Ramos (cell line): Measurements from ENCODE around the gene TOR4A.

Experiments used
- in situ Hi-C: fragments of 300-500 bp; cut with MboI; formaldehyde crosslinking; loops from one replicate; pipeline ENCODE4 v1.14.3; 2022; ENCODE audit warnings: low sequenced_read_pairs; ENCODE audit not compliant: unreplicated experiment

The TOR4A gene

DNA sequence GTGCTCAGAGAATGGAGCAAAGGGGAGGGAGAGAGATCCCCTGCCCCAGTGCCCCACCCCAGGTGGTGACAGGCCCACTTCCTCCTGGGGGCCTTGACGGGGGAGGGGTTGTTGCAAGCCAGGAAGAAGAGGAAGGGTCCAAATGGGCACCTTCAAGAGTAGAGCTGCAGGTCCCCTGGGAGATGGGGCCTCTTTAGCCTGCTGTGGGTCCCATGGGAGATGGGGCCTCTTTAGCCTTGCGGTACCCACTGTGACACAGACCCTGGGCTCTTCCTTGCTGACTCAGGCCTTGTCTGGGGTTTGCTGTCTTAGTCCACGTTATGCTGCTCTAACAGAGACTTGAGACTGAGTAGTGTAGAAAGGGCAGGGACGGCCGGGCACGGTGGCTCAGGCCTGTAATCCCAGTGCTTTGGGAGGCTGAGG lies 9.6 kb upstream of the TOR4A start:
- in situ Hi-C loops: no loop called here

DNA sequence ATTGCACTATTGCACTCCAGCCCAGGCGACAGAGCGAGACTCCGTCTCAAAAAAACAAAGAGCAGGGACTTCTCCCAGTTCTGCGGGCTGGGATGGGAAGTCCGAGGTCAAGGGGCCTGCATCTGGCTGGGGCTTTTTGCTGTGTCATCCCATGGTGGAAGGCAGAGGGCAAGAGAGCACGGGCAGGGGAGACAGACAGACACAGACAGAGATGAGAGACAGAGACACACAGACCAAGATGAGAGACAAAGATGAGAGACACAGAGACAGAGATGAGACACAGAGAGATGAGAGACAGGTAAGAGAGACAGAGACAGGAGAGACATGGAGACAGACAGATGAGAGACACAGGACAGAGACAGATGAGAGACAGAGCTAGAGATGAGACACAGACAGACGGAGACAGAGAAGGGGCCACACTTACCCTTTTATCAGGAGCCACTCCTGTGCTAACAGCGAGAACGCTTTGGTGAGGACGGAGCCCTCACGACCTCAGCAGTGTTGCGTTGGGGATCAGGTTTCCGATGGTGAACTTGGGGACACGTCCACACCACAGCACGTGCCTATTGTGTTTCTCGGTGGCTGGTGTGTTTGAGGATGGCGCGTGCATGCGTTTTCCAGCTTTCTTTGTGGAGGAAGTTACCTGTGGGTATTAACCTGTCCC lies 8.9 kb upstream of the TOR4A start:
- in situ Hi-C loops: no loop called here

DNA sequence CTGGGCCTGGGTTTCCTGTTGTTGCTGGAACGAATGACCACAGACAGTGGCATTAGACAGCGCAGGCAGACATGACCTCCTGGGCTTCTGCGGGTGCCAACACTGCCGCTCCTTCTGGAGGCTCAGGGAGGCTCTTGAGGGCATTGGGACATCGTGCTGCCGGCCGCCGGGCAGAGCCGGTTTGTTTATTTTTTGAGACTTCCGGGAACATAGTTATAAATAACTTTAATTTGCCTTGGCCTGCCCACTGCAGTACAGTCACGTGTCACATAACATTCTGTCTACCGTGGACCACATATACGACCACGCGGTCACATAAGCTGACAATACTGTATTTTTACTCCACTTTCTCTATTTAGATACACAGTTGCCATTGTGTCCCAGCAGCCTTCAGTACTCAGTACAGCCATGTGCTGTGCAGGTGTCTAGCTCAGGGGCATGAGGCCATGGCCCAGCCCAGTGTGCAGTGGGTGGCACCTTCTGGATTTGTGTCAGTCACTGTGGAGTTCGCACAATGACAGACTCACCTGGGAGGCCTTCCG lies 8.2 kb upstream of the TOR4A start:
- in situ Hi-C loops: no loop called here

DNA sequence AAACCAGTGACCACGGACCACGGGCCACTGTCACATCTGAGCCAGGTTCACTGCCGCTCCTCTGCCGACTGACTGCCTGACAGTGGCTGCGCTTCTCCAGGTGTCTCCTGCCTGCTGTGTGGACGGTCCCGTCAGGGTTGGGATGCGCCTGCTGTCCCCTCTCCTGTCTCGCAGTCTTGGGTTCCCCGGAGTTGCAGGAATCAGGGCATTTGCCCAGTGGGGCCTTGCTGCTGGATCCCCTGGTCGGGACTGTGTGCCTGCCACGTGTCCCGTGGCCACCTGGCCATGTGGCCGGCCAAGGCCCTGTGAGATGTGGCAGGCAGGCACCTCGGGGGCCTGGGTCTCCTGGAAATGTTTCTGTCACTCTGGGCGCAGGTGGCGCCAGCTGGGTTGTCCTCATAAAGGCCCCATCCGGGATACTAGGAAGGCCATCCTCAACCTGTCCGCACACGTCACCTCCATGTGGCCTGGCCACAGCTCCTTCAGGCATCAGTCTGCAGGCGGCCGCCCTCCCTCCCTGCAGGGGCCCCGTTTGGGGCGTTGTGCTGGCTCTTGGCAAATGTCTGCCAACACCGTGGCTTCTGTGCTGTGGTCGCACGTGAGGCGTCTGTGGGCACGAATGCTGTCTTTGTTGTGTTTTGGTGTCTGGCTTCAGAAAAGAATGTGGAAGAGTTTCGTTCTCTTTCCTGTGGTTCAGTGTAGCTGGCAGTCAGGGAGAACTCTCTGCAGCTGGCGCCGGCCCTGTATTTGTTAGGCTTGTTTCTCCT lies 6.4 kb upstream of the TOR4A start:
- in situ Hi-C loops: no loop called here

DNA sequence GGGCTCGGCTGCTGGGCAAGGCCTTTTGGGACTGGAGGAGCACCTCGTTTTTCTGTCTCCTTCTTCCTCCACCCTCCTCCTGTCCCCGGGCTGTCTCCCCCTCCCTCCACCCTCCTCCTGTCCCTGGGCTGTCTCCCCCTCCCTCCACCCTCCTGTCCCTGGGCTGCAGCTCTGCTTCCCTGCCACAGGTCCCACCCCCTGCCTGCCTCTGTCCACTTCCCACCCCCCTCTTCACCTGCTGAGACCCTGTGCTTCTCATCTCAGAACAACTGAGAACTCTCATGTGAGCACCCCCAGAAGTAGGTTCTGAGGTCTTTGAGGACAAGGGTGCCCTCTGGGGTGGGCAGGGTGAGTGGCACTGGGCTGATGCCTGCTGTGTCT lies 5.8 kb upstream of the TOR4A start:
- in situ Hi-C loops: no loop called here

- in situ Hi-C loops: no loop called here
Observed at GRCh38 chr9:137272241-137273094, 5.1 kb upstream of the TOR4A start.

GRCh38 chr9:137273095-137273490 lies 4.4 kb upstream of the TOR4A start:
- in situ Hi-C loops: no loop called here

GRCh38 chr9:137273611-137274320 lies 3.8 kb upstream of the TOR4A start:
- in situ Hi-C loops: no loop called here

DNA sequence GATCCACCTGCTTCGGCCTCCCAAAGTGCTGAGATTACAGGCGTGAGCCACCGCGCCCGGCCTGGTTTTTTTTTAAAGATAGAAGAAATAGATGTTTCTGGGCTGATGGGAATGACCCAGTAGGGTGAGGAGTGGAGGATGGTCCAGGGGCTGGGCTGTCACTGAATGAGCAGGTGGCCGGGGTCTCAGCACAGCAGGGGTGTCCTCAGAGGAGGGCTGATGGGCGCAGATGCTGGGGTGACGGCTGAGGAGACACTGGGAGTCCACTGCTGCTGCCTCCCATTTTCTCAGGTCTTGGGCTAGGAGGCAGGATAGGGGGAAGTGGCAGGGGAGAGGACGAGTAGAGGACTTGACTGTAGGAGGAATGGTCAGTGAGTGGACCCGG lies 2.3 kb upstream of the TOR4A start:
- in situ Hi-C loops: no loop called here

- in situ Hi-C loops: no loop called here
Observed at GRCh38 chr9:137275588-137276472, 1.7 kb upstream of the TOR4A start.

- in situ Hi-C loops: no loop called here
Observed at GRCh38 chr9:137276473-137277328, 825 bp upstream of the TOR4A start.

DNA sequence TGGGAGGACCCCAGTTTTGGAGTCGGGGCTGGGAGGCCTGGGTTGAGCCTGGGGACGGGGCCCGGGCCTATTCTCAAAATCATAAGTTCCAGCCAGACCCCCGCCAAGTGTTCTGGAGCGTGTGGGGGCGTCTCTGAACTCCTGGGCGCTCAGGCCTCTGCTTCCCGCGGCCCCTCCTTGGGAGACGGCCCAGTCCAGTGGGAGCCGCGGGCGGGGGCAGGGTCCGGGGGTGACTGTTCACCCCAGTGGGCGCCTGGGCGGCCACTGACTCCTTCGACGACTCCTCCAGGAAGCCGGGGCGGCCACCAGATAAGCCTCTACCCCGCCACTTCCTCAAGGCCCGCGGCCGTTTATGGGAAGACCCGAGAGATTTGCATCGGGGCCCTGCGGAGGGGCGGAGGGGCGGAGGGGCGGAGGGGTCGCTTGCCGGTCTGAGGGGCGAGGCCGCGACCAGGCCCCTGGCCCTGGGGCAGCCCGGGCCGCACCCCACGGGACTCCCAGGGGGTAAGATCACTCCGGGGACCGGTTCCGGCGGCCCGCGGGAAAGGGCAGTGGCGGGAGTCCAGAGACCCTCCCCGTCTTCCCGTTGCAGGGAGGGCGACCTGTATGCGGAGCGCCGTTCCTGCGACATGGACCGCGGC lies 655 bp downstream of the TOR4A start:
- in situ Hi-C loops: no loop called here

DNA sequence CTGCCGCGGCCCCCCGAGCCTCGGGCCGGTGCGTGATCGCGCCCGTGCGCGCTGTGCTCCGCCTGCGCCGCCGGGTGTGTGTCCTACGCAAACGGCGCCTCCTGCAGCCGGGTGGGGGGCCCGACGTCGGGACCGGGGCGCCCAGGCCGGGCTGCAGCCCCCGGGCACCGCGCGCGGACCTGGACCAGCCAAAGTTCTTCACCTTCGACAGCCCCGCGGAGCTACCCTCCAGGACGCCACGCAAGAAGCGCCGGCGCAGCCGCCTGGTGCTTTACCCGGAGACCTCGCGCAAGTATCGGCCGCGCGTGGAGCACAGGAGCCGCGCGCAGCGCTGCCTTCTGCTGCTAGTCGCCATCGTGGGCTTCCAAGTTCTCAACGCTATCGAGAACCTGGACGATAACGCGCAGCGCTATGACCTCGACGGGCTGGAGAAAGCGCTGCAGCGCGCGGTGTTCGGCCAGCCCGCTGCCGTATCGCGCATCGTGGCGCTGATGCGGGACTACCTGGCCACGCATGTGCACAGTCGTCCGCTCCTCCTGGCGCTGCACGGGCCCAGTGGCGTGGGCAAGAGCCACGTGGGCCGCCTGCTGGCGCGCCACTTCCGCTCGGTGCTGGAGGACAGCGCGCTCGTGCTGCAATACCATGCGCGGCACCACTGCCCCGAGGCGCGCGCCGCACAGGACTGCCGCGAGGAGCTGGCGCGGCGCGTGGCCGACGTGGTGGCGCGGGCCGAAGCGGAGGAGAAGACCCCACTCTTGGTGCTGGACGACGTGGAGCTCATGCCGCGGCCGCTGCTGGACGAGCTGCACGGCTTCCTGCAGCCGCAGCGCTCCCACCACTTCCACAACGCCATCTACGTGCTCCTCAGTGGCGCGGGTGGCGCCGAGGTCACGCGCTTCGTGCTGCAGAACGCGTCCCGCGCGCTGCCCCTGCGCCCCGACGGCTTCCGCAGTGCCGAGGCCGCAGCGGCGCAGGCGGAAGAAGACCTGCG lies 1.5 kb downstream of the TOR4A start:
- in situ Hi-C loops: no loop called here

- in situ Hi-C loops: no loop called here
Observed at GRCh38 chr9:137279741-137280473, 2.4 kb downstream of the TOR4A start.

DNA sequence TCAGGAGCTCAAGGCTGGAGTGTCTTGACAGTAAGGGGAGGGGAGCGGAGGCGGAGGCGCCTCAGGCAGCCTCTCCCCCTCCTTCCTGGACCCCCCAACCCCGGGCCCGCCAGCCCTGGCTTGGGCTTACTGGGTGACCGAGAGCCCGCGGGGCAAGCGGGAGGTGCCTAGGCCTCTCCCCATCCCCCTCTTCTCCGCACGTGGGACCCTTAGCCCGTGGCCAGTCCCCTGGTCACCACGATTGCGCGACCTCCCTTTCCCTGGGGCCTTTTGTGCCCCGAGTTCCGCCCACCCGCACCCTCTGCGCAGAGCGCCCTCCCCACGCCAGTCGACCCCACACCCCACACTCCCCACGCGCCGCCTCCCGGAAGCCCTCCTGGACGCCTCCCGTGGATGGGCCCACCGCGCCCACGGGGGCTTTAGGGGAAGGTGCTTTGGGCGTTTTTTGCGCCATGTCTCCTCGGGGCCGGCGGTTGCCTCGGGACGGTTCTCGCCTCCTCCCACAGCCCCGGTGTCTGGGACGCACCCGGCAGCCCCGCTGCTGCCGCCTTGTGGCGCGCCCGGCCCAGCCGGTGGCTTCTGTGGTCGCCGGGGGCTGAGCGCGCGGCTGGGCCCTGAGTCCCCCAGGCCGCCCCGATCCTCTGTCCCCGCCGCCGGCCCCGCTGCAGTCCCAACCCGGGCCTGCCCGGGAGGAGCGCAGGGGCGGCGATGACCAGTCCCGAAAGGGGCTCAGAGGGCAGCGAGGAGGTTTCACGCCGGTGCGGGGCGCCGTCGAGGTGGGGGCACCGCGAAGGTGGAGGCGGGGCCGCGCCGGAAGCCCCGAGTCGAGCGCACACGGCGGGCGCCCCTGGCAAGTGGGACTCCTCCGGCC lies 3.2 kb downstream of the TOR4A start:
- in situ Hi-C loops: no loop called here
